GM19372 (cell line): ENCODE results near the gene GNAT1.

Source experiments
- ATAC-seq: cut with Tn5 transposase; IDR thresholded peaks from one replicate; pipeline ENCODE4 v1.9.1; 2021; ENCODE audit warnings: mild to moderate bottlenecking, low read depth, moderate library complexity; ENCODE audit not compliant: unreplicated experiment

GNAT1 gene

DNA sequence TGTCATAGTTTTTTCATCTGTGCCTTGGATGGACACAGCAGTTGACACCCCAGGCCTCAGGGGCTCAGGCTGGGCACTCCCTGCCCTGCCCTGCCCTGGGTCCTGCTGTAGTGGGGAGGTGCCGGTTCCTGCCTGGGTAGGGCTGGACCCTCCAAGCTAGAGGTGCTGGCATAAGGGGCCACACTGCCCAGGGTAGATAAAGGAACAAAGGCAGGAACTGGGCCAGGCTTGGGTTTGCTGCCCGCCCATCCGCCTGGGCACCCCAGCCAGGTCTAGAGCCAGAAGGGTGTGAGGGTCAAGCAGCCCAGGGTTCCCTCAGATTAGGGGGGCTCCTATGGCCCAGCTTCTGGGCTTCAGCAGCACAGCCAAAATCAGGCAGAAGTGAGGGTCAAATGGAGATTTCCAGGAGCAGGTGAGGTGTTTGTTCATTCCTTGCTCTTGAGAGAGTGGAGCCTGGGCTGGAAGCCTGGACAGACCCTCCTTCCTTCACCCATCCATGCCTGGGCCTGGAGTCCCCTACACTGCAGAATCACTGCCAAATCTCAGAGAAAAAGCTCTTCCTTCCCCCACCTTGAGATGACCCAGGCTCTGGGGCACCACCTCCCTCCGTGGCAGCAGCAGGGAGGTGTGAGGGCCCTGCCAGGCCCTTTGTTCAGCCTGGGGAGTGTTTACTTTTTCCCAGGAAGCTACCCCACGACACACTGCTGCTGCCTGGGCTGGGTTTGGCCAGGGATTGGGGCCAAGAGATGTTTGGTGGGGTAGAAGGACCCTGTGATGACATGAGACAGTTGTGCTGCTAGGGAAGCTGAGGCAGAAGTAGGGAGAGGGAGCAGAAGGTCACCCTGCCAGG is 29.2 kb upstream of the GNAT1 start:
- no peak for ATAC-seq

DNA sequence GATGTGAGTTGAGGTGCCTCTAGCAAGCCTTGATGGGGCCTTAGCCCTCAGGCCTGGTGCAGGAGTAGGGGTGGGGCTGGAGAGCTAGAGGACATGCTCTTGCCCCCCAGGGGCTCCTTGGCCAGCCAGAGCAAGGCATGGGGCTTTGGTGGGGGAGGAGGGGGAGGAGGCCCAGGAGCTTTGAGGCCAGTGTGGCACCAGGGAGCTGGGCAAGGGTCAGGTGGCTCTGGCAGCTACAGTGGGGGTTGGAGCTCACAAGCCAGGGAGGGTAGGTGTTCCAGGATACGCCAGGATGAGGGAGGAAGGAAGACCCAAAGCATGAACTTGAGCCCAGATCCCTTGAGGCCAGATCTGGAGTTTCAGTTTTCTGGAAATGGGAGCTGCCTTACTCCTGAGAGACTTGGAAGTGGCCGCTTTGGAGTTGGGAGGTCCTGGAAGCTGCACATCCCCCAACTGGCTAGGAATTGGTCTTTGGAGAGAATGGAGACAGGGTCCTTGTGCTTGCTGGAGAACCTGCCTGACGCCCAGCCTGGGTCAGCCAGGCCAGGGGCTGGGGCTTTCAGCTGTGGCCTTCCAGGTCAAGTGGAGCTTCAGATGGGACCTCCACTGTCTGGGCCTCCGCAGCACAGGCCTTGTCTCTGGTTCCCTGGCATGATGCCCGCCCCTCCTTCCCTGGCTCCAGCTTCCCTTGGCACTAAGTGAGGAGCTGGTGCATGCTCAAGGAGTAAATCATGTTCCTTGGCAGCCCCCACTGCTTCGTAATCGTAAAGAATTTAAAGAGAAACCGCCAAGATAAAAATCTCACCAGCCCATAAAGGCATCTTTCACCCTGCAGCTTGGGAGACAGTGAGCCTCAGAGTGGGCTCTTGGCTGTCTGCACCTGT is 27.6 kb upstream of the GNAT1 start:
- ATAC-seq = no peak

DNA sequence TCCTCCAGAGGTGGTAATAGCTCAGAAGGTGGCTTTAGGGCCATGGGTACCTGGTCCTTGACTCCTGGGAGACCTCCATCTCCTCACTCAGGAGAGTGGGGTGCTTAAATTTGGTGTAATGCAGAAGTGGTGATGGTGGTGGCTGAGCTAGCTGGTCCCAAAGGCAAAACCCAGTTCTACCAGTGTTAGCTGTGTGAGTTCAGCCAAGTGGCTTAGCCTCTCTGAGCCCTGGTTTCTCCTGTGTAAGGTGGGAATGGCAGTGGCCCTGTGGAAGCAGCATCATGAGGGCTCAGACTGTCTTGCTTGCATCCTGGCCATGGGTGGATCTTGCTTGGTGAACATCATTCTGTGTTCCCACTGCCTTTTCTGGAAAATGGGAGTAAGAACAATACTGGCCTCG is 26.9 kb upstream of the GNAT1 start:
- no peak for ATAC-seq

DNA sequence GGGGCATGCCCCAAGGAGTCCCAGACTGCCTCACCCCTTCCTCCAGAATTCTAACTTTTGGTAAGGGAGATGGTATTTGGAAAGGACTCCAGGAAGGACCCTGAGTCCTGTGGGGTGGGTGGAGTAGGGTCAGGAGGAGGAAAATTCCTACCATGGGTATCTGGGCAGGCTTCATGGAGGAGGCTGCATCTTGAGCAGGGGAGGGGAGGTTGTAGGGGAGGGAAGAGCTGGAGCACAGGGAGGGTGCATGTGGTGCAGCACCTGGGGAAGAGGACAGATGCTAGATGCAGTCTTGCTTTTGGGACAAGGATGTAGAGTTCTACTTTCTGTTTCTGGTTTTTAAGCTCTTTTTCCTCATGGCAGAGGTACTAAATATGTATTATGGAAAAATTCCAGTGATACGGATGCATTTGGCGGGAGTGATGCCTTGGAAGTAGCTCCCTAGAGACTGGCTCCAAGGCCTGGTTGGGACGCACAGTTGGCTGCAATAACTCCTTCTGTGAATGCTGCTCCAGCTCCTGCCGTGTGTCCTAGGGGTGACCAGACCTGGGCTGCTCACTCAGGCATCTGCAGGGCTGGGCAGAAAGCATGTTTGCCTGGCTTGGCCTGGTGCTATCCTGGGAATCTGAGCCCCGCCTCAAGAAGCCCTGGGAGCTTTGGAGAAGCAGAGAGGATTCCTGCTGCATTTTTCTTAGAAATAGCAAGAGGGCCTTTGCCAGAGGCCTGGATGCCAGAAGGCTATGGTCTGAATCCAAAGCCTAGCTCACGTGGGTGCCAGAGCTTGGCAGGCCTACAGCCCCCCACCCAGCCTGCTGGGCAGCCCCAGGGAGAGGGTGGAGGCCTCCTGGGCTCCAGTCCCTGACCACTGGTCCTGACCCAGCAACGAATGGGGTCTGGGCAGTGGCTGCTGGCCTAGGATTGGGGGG is 26.2 kb upstream of the GNAT1 start:
- ATAC-seq = no peak

DNA sequence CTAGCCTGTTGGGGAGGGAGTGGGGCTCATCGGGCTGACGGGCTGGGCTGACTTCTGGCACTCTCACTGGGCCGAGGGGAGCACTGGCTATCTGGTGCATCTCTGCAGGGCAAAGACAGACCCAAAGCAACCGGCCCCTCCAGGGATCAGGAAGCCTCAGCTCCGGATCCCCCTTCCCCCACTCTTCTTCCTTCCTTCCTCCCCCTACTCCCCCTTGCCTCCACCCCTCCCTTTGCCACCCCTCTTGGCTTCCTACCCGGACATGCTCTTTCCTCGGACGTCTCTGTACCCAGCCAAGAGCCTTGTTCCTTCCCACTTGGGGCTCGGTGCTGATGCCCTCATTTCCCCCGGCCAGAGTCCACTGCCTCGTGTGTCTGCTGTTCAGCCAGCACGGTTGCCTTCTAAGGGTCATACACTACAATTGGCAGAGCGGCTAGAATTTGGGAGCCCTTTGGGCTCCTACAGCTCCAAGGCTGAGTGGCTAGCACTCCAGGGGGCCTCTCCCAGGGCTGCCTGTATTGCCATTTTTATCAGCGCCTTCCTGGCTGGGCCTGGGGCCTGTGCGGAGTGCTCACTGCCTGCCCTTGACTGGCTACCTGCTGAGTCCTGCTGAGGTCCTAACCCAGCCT is 25.4 kb upstream of the GNAT1 start:
- ATAC-seq = no peak

DNA sequence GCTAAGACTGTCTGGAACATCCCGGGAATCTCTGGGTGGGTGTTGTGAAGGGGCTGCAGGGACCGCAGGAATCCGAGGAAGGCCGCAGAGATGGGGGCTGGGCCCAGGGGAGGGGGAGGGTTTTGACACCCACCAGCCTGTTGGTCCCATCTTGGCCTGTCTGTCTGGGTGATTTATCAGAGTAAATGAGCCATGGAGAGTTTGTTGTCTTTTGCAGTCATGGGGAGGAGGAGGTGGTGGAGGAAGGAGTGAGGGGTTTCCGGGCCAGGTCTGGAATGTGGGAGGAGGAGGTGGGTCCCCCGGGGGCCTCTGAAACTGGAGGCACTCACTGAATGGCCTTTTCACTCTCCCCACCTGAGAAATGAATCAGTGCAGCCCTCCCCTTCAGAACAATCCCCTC is 24.8 kb upstream of the GNAT1 start:
- no peak for ATAC-seq

DNA sequence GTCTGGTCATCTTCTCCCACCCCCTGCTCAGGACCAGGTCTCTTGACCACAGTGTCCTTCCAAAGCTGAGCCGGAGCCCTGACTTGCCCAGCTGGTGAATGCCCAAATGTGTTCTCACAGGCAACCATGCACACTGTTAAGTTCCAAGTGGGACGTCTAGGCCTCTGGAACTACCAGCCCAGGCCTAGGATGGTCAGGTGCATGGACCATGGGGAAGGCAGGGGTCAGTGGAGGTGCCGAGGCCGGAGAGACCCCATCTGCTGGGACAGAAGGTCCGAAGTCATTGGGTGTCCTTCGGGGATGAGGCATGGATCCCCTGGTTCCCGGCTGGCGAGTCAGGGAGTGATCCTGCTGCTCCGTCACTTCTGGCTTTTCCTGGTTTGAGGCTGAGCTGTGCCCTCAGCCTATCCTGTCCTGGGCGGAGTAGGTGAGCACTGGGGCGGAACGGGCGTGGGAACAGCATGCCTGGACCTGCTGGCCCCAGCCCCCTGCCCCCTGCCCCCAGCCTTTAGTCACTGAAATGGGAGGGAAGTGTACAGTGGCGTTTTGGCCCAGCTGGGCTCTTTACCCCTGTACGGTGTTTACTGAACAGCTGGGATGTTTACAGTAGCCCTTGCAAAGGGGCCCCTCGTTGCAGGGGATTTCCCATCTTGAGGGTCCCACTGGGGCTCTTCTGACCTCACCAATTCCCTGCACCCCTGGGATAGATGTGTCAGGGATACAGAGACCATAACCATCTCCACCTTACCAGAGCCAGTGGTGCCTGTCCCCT is 24.2 kb upstream of the GNAT1 start:
- ATAC-seq = no peak

DNA sequence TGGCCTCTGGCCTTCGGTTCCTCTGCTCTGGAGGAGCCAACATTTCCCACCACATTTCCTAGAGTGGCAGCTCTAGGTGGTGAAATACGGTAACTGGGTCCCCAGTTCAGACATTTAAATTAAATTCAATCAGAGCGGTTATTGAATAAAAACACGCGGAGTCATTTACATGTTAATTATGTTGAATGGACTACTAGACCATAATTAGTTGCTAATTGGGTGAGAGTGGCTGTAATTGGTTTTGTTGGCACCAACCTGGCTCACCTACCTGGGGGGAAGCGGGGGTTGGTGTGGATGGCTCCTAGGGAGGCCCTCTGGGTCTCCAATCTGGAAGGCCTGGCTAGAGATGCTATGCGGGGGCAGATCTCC is 23.6 kb upstream of the GNAT1 start:
- ATAC-seq = no peak

DNA sequence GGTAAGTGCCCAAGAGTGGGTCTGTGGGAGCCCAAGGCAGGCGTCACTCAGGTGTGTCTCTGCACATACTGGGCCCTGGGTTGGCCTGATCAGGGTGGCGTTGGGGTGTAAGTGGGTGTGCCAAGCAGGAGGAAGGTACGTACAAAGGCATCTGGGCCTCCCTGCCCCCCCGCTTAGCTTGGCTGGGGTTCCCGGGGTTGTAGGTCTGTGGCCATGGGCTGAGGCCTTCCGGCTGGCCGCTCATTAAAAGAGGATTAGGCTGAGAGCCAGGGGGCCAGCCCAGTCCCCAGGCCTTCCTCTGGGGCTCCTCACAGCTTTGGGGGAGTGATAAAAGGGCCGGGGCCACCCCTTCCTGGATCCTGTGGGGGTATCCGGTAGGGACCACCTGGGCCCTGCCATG is 23.0 kb upstream of the GNAT1 start:
- ATAC-seq = no peak

DNA sequence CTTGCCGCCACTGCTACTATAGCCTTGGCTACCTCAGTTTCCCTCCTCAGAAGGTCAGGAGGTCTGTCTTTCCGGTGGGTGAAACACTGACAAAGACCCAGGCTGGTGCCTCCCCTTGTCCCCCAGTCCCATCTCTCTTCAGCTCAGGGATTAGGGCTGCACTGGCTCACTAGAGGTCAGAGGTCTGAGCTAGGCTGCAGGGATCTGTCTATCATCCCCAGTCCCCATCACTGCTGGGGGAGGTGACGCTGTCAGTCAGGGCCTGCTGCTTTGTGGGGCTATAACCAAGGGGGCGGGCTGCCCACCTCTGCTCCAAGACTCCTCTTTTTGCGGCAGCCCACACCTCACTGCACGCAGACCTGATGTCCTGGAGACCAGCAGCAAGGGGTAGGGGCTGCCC is 22.6 kb upstream of the GNAT1 start:
- no peak for ATAC-seq

DNA sequence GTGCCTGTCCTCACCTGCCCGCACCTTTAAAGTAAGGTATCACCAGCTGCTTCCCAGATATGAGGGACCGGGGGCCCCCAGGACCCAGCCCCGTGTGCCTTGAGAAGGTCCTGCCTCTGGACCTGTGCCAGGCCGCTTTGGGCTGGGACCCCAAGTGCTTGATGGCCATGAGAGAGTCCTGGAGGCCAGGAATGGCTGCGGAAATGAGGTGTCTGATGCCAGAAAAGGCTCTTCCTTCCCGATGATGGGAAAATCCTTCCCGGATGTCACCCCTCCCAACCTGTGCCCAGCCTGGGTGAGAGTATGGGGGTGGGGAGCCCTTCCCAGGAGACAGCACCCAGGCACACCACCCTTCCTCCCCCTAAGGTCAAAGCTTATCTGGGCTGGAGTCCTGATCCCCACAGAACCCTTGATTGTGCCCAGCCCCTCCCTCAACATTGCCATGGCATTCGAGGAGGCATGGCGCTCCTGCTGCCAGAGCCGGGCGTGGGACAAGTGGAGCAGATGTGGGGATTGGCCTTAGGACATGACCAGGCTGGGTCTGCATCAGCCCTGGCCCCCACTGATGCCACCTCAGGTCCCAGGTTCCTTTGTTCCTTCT is 22.1 kb upstream of the GNAT1 start:
- no peak for ATAC-seq

DNA sequence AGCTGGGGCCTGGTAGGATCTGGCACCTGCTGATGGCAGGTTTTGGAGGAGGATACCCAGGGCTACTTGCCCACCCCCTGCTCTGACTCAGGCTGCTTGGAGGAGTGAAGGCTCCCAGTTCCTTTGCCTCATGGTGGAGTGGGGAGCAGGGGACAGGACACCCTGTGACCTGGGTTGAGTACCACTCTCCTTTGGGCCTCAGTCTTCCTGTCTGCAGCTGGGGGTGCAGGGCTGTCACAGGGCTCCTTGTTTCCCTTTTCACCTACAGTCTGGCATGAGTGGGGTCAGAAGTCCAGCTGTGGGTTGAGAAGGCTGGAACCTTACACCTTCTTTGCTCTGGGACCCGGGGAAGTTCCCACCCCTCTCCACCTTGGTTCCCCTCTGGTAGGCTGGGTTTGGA is 21.6 kb upstream of the GNAT1 start:
- no peak for ATAC-seq

DNA sequence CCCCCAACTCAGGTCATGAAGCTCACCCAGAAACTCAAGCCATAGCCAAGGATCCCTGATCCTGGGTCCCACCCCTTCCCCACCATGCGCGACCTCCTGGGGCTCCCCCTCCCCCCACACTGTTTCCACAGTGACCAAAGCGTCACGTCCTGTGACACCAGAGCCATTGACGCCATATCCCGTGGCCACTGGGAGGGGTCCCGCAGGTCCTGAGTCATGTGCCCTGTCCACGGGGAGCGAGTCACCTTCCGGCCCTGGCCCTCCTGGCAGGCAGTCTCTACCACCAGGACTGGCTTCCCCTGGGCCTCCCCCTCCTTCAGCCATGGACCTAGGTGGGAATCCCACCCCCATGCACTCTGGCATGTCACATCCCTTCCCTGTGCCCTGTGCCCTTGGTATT is 20.7 kb upstream of the GNAT1 start:
- ATAC-seq = no peak

DNA sequence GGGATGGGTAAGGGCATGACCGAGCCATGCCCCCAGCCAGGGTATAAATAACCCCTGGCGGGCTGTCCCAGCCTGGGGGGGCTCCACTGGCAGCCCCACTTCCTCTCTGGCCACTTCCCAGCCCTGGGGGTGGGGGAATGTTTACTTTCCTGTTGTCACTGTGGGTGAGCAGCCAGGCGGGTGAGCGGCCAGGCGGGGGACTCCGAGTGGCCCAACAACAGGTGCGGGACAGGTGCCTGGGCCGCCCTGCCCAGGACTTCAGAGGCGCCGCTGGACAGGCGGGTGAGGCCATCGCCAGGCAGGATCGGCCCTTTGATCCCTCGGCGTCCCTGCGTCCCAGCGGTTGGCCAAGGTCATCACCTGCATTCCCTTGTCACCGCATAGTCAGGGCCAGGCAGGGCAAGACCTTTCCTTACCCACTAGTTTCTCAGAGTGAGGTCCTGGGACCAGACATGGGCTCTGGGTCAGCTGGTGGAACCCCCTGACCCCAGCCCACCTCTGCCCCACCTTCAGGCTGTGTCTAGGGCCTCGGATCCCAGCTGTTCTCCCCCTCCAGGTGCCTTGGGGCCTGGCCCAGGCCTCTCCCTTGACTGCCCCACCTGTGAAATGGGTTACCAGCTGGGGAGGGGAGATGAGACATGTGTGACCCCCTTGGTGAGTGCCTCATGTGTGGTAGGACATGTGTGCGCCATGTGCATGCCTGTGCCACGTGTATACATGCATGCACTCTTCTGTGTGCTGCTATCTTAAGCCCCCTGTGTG is 19.7 kb upstream of the GNAT1 start:
- ATAC-seq = no peak

DNA sequence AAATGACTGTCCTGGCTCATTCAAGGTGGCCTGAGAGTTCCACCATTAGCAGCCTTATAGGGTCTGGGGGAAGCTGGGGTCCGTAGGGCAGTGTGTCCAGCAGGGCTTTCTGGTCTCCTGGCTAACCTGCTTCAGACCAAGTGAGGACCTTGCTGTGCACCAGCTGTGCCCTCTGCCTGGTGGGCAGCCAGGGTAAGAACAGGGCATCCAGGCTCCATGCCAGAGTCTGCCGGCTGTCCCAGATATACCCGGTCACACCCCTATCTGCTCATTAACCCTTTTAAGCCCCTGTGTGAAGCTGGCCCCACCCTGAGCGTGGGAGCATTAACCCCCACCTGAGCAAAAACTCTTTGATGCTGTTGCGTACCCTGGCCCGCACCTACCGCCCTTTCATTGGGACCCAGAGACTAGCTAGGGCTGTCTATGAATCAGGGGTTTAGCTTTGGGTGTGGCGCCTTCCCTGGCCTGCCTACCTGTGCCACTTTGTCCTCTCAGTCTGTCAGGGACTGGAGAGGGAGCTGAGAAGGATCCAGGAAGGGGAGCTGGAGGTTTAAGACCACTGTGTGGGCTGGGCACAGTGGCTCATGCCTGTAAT is 18.7 kb upstream of the GNAT1 start:
- ATAC-seq = no peak

DNA sequence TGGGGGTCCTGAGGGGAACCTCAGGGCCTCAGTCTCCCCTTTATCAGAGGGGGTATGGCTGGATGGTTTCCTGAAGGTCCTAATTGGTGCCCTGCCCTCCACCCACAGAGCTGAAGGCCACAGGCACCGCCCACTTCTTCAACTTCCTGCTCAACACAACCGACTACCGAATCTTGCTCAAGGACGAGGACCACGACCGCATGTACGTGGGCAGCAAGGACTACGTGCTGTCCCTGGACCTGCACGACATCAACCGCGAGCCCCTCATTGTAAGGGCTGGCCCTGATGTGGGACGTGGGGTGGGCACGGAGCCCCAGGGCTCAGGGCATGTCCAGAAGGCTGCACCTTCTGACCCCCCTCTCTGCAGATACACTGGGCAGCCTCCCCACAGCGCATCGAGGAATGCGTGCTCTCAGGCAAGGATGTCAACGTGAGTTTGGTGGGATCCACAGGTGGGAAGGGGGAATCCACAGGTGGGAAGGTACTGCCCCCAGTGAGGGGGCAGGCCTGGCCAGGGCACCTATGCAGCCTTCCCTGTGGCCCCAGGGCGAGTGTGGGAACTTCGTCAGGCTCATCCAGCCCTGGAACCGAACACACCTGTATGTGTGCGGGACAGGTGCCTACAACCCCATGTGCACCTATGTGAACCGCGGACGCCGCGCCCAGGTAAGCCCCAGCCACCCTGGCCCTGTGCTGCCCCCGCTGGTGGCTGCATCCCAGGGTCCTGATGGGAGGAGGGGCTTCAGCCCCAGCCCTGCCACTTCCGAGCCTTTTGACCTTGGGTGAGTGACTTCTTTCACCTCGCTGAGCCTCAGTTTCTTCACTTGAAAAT is 17.5 kb upstream of the GNAT1 start:
- no peak for ATAC-seq

DNA sequence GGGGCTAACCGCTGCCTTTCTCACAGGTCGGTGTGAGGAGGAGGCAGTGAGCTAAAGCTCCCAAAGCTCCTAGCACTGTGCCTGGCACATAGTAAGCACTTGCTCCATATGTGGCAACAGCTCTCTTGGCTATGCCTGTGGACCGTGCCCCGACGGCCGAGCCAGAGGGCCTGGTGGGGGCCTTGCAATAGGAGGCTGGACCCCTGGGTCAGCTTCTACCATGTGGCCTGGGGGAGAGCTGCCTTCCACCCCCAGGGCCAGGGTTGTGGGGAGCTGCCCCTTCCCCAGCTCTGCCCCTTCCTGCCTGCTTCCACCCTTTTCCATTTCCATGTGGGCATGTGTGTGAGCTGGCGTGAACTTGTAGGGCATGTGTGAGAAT is 16.9 kb upstream of the GNAT1 start:
- no peak for ATAC-seq
